T-helper 22 cell (primary cell): ENCODE measurements around the gene ABI3.

Source experiments
- DNase-seq: peaks from one replicate; pipeline ENCODE4 v3.0.0-alpha.2; 2020; ENCODE audit warnings: low read depth

The ABI3 gene

GRCh38 chr17:49225554-49226236, 15.2 kb downstream of the ABI3 start:
- no peak for DNase-seq

DNA sequence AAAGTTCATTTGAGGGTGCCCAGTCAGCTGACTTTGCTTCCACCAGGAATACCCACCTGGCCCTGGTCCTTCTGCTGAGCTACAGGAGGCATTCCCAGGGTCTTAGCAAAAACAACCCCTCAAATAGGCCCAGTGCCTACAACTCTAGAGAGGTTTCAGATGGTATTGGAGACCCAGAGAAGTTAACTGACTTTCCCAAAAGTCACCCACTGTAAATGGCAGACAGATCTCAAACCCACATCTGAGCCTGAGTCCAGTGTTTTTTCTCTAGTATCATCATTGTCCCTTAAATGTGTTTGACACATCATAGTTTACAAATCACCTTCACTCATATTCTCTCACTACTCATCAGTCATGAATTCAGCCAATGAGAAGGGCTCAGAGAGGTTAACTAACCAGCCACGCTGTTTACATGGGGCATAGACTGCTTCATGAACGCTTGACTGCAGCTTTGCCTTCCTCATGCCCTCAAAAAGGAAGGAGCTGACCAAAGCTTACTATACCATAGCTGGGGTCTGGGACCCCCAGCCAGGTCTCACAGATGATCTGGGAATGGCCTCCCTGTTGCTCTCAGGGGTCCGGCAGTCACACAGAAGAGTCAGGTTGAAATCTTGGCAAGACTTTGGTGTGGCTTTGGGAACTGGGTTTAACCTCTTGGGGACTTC, 16.4 kb downstream of the ABI3 start:
- DNase-seq: no peak

DNA sequence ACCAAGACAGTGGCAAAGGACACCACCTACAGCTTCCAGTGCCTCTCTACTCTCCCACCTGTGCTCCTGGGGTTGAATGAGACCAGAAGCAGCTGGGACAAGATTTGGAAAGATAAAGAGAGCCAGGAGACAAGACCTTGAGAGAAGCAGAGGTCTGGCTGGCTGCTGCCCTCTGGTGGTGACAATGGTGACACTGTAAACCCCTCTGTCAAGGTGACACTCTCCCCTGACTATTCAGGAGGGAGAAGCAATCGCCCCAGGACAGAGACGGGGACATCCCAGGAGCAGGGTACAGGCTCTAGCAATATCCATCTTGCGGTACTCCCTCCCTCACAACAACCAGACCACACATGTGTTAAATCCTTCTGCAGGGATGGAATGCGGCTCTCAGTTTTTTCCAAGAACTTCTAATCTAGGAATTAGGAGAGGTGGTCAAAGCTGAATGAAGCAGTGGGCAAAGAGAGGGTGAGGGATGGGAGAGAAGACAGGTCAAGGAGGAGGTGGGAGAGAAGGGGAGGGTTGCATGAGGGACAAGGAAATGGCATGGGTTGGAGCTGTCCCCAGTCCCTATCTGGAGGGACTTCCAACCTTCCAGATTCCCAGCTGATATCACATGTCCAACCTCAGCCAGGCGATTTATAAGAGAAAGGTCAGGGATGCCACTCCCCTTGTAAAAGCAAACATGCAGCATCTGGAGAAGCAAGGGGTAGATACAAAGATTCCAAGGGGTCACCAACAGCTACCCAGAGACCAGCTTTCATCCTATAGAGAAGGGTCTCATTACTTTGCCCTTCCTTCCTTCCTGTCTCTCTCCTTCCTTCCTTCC, 17.1 kb downstream of the ABI3 start:
- peak; percentile 47 for DNase-seq

GRCh38 chr17:49229076-49229804, 18.7 kb downstream of the ABI3 start:
- no peak for DNase-seq

GRCh38 chr17:49229805-49230600, 19.5 kb downstream of the ABI3 start:
- DNase-seq: no peak

DNA sequence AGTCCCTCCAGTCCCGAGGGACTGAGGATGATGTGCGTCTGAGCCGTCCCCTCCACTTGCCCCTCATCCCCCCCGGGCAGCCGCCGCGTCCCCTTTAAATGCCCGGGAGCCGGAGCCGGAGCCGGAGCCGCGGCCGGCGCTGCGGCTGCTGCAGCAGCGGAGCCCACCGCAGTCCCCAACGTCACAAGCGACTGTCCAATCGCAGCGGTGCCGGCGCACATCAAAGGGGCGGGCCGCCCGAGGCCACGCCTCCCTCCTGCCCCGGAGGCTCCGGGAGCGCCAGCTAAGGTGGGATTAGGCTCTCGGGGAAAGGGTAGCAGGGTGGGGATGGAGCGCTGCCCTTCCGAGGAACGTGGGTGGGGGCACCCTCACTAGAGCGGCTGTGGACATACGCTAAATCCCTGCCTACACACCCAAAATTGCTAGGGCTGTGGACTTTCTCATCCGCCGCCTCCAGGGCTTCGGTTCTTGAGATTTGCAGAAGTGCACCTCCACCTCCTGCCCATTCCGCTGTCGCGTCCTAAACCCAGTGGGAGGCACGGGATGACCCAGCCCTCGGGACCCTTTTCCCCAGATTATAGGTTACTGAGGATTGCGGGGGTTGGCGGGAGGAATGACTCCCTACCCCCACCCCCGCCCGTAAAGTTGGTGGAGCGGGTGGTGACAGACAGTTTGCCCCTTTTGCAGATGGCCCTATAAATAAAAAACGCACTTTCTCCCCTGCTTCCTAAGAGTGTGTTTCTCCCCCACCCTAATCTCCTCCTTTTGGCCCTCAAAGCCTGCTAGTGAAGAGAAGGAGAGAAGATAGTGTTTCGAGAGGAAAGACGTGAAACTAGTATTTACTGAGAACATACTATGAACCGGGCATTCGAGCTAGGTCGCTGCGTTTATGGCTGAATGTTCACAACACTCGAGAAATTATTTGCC, 20.4 kb downstream of the ABI3 start, which contains the start of gene PHOSPHO1:
Gene PHOSPHO1 (minus strand): TSS at position 152 of the 927 bp plus-strand sequence. CDS start 4,096 bp downstream, outside the sequence.
- DNase-seq: peak; percentile 78

DNA sequence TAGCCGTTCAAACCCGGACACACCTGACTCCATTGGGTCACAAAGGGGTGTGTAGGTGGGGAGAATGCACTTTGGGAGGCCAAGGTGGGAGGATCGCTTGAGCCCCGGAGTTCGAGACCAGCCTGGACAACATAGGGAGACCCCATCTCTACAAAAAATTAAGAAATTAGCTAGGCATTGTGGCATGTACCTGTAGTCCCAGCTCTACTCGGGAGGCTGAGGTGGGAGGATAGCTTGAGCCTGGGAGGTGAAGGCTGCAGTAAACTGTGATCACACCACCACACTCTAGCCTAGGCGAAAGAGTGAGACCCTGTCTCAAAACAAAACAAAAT, 21.0 kb downstream of the ABI3 start:
- no peak for DNase-seq

DNA sequence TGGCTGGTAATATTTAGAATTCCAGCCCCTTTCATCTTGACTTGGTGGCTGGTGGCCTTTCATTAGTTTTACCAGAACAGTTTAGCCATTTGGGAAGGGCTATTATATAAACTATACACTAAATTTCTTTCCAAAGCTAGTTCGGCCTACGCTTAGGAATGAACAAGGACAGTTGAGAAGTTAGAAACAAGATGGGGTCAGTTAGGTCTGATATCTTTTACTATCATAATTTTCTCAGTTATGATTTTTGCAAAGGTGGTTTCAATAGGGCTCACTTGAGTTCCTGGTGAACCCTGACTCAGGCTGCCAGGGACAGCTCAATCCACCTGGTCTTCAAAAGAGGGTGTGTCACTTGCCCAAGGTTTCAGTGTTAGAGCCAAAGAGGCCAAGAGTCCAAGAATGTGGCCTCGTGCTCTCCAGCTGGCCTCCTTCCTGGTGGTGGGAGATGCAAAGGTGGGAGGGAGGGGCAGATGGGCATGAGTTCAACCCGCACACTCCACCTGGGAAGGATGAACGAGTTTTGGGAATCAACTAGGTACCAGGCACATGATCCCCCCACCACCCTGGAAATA, 24.1 kb downstream of the ABI3 start:
- DNase-seq: no peak

DNA sequence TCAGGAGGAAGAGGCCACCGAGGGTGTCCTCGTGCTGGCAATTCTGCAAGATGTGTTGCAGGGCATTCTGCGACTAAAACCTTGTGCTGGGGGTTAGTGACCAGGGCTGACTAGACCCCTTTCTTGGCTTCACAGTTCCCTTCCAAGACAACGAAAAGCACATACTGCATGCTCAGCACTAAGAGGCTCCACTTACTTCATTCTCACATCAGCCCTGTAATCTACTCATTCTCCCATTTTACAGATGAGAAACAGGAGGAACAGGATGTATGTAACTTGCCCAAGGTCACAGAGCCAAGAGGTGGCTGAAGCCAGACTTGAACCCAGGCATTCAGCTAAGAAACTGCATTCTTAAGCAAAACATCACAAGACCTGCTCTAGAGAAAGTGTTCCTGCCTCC, 25.4 kb downstream of the ABI3 start:
- DNase-seq: no peak

DNA sequence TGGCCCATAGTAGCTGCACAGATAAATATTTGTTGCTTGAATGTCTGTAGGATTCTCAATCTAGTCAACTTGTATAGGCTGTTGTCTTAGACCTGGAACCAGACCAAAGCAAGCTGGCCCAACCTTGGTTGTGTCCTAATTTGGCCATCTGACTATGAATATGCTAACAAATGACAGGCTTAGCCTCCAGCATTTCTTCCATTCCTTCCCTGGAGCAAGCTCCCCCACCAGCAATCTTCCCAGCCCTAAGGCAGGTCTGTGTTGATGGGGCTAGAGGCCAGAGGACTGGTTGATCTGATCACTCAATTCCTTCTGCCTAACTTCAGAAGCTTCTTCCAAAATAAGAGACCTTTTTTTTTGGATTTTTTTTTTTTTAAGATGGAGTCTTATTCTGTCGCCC, 29.5 kb downstream of the ABI3 start:
- no peak for DNase-seq

GRCh38 chr17:49240619-49241018, 30.1 kb downstream of the ABI3 start:
- no peak for DNase-seq

DNA sequence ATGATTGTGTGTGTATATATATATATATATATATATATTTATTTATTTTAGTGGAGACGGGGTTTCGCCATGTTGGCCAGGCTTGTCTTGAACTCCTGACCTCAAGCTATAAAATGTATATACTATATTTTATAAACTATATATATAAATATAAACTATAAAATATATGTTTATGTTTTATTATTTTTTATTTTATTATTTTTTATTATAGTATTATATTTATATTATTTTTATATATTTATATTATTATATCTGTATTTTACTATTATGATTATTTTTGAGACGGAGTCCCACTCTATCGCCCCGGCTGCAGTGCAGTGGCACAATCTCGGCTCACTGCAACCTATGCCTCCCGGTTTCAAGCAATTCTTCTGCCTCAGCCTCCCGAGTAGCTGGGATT, 30.5 kb downstream of the ABI3 start:
- DNase-seq: no peak

- no peak for DNase-seq
Measured at GRCh38 chr17:49241692-49242397, 31.3 kb downstream of the ABI3 start.

DNA sequence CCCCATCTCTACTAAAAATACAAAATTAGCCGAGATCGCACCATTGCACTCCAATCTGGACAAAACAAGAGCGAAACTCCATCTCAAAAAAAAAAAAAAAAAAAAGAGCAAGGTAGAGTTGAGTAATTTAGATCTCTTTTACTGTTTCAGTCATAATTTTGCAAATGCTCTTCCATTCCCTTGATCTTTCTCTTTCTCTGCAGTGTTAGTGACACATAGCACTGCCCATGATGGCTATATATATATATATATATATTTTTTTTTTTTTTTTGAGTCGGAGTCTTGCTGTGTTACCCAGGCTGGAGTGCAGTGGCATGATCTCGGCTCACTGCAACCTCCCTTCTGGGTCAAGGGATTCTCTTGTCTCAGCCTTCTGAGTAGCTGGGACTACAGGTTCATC, 32.3 kb downstream of the ABI3 start:
- DNase-seq: no peak

DNA sequence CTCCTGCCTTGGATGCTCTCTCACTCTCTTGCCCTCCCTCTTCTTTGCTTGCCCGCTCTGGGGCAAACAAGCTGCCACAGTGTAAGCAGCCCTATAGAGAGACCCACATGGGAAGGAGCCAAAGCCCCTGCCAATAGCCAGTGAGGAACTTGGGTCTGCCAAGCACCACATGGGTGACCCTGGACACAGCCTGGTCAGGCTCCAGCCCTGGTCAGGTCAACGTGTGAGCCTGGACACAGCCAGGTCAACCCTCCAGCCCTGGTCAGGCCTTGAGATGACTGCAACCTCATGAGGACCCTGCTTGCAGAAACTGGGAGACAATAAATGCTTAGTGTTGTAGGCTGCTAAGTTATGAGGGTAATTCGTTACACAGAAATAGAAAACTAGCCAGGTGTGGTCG, 34.3 kb downstream of the ABI3 start:
- no peak for DNase-seq

GRCh38 chr17:49247944-49248343, 37.4 kb downstream of the ABI3 start:
- DNase-seq: no peak

- no peak for DNase-seq
Measured at GRCh38 chr17:49249292-49249794, 38.8 kb downstream of the ABI3 start.

- no peak for DNase-seq
Measured at GRCh38 chr17:49249890-49250522, 39.5 kb downstream of the ABI3 start.
